Measurements from ENCODE around the gene ZNRF3. TPM values are rescaled to one million over a fixed set of nuclear protein-coding genes. Genes with fewer than 3 reads are reported as not detected.

ZNRF3 gene
- total and polyA plus RNA-seq, 2 donors (not counting 1 experiment from before 2014, with no cell fraction given): 0.21 to 0.71 TPM

DNA sequence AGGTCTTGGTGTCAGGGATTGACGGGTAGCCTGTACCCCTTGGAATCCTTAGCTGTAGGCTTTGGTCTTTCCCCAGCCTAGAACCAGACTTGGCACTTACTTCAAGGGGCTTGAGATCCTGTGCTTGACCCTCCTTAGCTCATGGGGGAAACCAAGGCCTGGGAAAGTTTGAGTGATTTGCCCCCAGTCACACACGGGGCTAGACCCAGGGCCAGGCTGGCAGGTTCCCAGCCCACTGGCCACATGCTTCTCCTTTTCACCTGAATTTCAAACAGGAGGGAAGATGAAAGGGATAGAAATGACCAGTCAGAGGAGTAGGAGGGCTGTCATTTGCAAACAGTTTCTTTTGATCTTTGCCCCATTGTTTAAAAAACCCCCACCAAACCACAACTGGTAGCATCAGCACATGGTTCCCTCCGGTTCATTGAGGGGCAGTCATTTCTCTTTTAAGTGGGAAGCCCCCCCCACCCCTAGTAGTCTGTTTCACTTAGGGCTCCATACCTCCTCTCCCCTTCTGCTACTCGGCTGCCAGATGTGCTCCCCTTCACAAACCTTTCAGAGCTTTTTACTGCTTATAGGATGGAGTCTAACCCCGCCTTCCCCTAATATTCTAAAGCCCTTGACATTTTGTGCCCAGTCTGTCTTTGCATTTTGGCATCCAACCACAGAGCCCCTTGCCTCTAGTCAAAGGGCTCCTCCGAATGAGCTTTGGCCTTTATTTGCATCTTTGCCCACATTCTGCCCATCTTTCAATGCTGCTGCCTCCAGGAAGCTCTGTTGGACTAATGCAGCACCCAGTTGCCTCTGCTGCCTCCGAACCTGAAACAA is 37.6 kb downstream of the ZNRF3 start:
- Histone ChIP-seq H2AFZ (ENCODE audit: insufficient read depth, low read depth, low read length, poor library complexity, severe bottlenecking) (no peak overlapping the region), H3K9me3 (ENCODE audit: control extremely low read depth in 1 of 3, control insufficient read depth in 2 of 3, insufficient read depth in 1 of 3, low read length in 2 of 3) (no peaks in the 10 kb centered on the region), H3K4me3 (ENCODE audit: control extremely low read depth in 1 of 5, extremely low read depth in 1 of 5, insufficient read depth in 1 of 5, low read depth in 2 of 5, low read length in 4 of 5) (no peak overlapping the region), H3K4me1 (ENCODE audit: control insufficient read depth in 2 of 2, insufficient read depth in 2 of 2, low read length in 2 of 2) (no peaks in the 10 kb centered on the region), H3K79me2 (ENCODE audit: control insufficient read depth, insufficient read depth, low read length) (no peaks in the 10 kb centered on the region), H3K9ac (ENCODE audit: low read length) (no peak overlapping the region), H4K20me1 (ENCODE audit: control insufficient read depth, insufficient read depth, low read length, poor library complexity, severe bottlenecking) (no peaks in the 10 kb centered on the region), H3K27ac (ENCODE audit: low read length in 2 of 2) (no peak overlapping the region), H3K27me3 (replicated peaks in 1 of 4; ENCODE audit: control extremely low read depth in 1 of 4, control insufficient read depth in 3 of 4, insufficient read depth in 4 of 4, low read length in 3 of 4) (peaks cover 0 to 2% (median 0%) of the 10 kb centered on the region in 4 experiments), H3K36me3 (replicated peaks in 1 of 2; ENCODE audit: control extremely low read depth in 1 of 2, control insufficient read depth in 1 of 2, extremely low read depth in 1 of 2, insufficient read depth in 2 of 2, low read length in 1 of 2) (no peaks in the 10 kb centered on the region), H3K4me2 (replicated peaks; ENCODE audit: low read depth, low read length, poor library complexity, severe bottlenecking) (no peak overlapping the region)
- TF ChIP-seq CTCF (IDR thresholded peaks at IDR 0.05) (no peak), EZH2 (IDR thresholded peaks at IDR 0.05; ENCODE audit: borderline replicate concordance, insufficient read depth, low read depth, low read length, poor library complexity, severe bottlenecking) (no peak)
- no peak overlapping the region for H3K4me3 Mint-ChIP-seq
- no peak overlapping the region for H3K27ac Mint-ChIP-seq
- no peaks in the 10 kb centered on the region for H3K4me1 Mint-ChIP-seq
- ATAC-seq (ENCODE audit: low read depth) (no peak), DNase-seq (no peak)
- ChIA-PET CTCF (interaction anchor here (1.5 kb wide), 1 partner anchor 9 kb away, joined by 3 read pairs; no protein-coding TSS in a partner anchor), POLR2A (no interaction called here)
- whole genome bisulfite sequencing (ENCODE audit: insufficient coverage): 44% methylated on average over 5 of the region's 7 CpGs
- intact Hi-C loops (cut with micrococcal nuclease): no loop called here
- H3K27me3 Mint-ChIP-seq: peaks cover 34% of the 10 kb centered on the region
- no peaks in the 10 kb centered on the region for H3K9me3 Mint-ChIP-seq (ENCODE audit: insufficient read depth)

DNA sequence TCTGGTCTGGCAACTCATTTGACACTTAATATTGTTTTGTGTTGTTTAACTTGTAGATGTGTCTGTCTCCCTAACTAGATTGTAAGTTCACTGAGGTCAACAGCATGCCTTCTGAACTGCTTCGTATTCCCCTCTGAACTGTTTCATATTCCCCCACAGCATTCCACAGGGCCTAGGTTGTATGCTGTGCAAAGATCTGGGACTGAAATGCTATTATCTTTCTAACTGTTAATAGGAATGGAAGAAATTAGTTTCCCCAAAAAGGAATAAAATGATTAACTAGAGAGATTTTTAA is 38.2 kb downstream of the ZNRF3 start:
- DNase-seq (no peak), ATAC-seq (ENCODE audit: low read depth) (no peak)
- Histone ChIP-seq H3K27me3 (replicated peaks in 1 of 4; ENCODE audit: control extremely low read depth in 1 of 4, control insufficient read depth in 3 of 4, insufficient read depth in 4 of 4, low read length in 3 of 4) (peaks cover 0 to 2% (median 0%) of the 10 kb centered on the region in 4 experiments), H3K9ac (ENCODE audit: low read length) (no peak overlapping the region), H3K36me3 (replicated peaks in 1 of 2; ENCODE audit: control extremely low read depth in 1 of 2, control insufficient read depth in 1 of 2, extremely low read depth in 1 of 2, insufficient read depth in 2 of 2, low read length in 1 of 2) (no peaks in the 10 kb centered on the region), H3K9me3 (ENCODE audit: control extremely low read depth in 1 of 3, control insufficient read depth in 2 of 3, insufficient read depth in 1 of 3, low read length in 2 of 3) (no peaks in the 10 kb centered on the region), H3K4me2 (replicated peaks; ENCODE audit: low read depth, low read length, poor library complexity, severe bottlenecking) (no peak overlapping the region), H3K27ac (ENCODE audit: low read length in 2 of 2) (no peak overlapping the region), H4K20me1 (ENCODE audit: control insufficient read depth, insufficient read depth, low read length, poor library complexity, severe bottlenecking) (no peaks in the 10 kb centered on the region), H3K79me2 (ENCODE audit: control insufficient read depth, insufficient read depth, low read length) (no peaks in the 10 kb centered on the region), H2AFZ (ENCODE audit: insufficient read depth, low read depth, low read length, poor library complexity, severe bottlenecking) (no peak overlapping the region), H3K4me3 (ENCODE audit: control extremely low read depth in 1 of 5, extremely low read depth in 1 of 5, insufficient read depth in 1 of 5, low read depth in 2 of 5, low read length in 4 of 5) (no peak overlapping the region), H3K4me1 (ENCODE audit: control insufficient read depth in 2 of 2, insufficient read depth in 2 of 2, low read length in 2 of 2) (no peaks in the 10 kb centered on the region)
- Mint-ChIP-seq H3K27ac (no peak overlapping the region), H3K4me1 (no peaks in the 10 kb centered on the region), H3K4me3 (no peak overlapping the region), H3K9me3 (ENCODE audit: insufficient read depth) (no peaks in the 10 kb centered on the region), H3K27me3 (peaks cover 36% of the 10 kb centered on the region)
- POLR2A ChIA-PET: no interaction called here
- no CpG with 5 or more reads among the region's 1 CpG for WGBS (ENCODE audit: insufficient coverage)
- CTCF ChIA-PET: interaction anchor here (1.5 kb wide), 1 partner anchor 9 kb away, joined by 3 read pairs; no protein-coding TSS in a partner anchor
- no peak for TF ChIP-seq EZH2 (IDR thresholded peaks at IDR 0.05; ENCODE audit: borderline replicate concordance, insufficient read depth, low read depth, low read length, poor library complexity, severe bottlenecking)
- no peak for TF ChIP-seq CTCF (IDR thresholded peaks at IDR 0.05)
- intact Hi-C loops (cut with micrococcal nuclease): no loop called here
